ENCODE data around the gene RSBN1L.
"Not testable (repeated sequence)": the region's sequence is repeated elsewhere in the genome, so short reads cannot be mapped to it uniquely, and the experiment has no call there.

RSBN1L gene

DNA sequence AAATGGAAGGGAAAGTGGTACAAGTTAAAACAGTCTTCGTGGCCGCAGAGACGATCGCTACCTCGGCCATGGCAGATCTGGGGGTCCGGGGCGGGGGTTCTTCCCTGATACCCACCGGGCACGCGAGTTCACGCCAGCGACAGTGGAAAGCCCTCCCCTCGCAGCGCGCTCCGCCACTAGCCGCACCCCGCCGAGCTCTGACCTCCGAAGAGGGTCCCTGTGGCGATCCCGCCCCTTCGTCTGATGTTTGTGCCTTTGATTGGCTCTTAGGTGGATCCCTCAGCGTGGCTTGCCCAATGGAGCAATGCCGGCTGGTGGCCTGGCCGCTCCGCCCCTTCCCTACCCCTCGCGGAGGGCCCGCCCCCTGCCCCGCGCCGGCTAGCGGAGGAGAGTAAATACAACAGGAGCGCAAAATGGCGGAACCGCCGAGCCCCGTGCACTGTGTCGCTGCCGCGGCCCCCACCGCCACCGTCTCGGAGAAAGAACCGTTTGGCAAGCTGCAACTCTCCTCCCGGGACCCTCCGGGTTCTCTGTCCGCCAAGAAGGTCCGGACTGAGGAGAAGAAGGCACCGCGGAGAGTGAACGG lies at the start of gene RSBN1L:
RSBN1L (plus strand) TSS at position 403 of the 586 bp plus-strand sequence; CDS start at position 414, 11 bp downstream.
- peak; percentile 83 for FAIRE-seq

DNA sequence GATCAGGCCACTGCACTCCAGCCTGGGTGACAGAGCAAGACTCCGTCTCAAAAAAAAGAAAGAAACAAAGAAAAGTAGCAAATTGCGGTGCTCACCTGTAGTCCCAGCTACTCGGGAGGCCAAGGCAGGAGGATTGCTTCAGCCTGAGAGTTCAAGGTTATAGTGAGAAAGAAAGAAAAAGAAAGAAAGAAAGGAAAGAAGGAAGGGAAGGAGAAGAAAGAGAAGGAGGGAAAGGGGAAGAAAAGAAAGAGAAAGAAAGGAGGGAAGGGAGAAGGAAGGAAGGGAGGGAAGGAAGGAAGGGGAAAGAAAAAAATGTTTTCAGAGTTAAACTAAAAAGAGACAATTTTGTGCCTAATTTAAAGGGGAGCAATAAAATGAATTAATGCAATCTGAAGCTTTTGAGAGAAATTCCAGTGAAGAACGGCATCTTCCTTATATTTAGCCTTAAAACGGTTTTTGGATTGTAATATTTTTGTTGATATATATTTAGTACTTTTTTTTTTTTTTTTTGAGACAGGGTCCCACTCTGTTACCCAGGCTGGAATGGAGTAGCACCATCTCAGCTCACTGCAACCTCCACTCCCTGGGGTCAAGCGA lies 47.4 kb upstream of the RSBN1L start:
- no peak for FAIRE-seq

DNA sequence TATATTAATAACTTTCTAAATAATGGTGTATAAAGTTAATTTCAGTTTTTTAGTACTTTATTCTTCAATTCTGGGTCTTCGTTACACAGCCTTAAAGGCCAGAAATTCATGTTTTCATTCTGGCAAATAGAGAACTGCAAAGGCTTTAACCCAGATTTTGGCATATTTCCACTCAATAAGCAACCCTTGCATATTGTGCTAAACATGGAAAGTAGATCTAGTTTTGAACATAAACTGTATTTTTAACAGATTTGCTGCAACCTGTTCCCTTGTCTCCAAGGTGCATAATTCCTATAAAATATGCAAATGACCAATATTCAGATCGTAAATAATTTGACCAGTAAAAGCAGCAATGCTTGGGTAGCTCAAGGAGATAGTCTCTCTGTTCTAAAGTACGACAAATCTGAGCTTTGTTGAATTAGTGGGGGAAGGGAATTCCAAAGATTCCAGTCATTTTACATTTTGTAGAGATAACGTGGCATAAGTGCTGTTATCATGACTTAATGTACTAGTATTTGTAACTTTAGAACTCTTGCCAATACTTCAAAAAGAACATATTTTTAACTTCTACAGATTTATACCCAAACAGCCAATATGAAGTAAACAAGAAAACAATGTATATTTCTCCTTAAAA lies 46.4 kb upstream of the RSBN1L start:
- FAIRE-seq: peak; percentile 16

DNA sequence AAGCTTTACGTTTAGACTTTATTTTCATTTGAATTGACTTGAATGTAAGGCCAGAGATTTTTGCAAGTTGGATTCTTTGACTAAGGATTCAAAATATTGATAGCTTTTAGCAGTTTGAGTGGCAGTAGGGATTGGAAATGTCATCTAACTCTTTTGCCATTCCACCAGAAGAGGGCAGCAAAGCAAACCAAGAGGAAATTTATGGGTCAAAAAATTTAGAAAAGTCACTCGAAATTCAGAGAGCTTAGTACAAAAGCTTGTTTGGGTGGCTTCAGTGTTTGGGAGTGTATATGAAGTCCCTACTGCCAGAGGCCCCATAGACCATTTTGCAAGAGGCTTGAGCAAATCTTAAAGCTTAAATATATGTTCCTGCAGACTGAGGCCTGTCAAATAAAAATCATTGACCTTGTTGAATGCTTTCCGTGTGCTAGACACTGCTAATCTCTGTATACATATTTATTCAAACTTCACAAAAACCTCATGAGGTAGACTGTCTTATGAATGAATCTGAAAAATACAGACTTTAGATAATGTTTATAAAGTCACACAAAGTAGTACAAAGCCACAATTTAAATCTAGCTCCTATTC lies 44.6 kb upstream of the RSBN1L start:
- FAIRE-seq: peak; percentile 57

DNA sequence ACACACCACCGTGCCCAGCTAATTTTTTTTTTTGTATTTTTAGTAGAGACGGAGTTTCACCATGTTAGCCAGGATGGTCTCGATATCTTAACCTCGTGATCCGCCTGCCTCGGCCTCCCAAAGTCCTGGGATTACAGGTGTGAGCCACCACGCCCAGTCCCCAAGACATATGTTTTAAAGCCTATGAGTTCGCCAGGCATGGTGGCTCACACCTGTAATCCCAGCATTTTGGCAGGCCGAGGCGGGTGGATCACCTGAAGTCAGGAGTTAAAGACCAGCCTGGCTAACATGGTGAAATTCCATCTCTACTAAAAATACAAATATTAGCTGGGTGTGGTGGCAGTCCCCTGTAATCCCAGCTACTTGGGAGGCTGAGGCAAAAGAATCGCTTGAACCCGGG lies 43.4 kb upstream of the RSBN1L start:
- FAIRE-seq: not testable (repeated sequence)

DNA sequence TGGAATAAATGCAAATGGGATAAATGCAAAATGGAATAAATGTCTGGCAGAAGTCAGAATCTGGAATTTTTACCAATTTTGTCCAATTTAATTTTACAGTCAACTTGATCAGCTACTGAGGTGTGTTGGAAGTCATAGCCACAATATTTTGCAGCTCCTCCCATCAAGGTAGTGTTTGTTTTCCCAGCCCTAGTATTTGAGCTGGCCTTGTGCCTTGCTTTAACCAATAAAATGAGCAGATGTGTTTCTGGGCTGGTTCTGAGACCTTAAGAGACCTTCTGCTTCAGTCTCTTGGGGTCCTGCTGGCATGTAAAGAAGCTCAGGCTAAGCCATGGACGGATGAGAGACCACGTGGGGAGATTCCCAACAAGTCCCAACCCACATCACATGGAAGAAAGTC lies 42.7 kb upstream of the RSBN1L start:
- FAIRE-seq: no peak

DNA sequence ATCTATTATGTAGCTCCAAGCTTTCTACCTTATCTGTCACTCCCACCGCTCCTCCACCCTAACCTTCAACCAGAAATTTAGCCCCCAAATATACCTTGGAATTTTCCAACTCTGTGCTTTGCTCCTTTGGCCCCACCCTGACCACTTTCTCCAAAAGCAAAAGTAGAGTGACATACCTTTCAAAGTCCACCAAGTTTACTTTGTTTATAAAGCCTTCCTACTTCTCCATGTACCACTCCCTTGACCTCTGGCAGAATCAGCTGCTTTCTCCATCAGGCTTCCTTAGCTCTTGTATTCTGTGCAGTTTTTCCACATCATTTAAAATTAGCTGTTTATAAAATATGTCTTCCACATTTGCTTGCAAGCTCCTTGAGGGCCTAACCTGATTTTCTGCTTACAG lies 40.9 kb upstream of the RSBN1L start:
- FAIRE-seq: no peak

DNA sequence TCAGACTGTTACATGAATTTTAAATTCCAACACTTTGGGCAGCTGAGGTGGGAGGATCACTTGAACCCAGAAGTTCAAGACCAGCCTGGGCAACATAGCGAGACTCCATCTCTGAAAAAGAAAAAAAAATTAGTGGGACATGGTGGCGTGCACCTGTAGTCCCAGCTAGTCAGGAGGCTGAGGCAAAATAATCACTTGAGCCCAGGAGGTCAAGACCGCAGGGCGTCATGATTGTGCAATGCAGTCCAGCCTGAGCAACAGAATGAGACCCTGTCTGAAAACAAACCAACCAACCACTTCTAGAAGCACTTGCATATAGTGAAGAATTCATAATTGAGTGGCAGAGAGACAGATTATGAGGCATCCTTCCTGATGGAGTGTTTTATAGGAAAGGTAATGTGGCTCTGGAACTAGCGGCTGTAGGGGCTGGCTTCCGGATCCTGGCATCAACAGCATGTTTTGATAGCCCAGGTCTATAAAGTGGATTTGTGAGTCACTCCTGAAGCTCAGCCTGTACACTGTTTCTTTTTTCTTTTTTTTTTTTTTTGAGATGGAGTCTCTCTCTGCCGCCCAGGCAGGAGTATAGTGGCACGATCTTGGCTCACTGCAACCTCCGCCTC lies 40.3 kb upstream of the RSBN1L start:
- no peak for FAIRE-seq

DNA sequence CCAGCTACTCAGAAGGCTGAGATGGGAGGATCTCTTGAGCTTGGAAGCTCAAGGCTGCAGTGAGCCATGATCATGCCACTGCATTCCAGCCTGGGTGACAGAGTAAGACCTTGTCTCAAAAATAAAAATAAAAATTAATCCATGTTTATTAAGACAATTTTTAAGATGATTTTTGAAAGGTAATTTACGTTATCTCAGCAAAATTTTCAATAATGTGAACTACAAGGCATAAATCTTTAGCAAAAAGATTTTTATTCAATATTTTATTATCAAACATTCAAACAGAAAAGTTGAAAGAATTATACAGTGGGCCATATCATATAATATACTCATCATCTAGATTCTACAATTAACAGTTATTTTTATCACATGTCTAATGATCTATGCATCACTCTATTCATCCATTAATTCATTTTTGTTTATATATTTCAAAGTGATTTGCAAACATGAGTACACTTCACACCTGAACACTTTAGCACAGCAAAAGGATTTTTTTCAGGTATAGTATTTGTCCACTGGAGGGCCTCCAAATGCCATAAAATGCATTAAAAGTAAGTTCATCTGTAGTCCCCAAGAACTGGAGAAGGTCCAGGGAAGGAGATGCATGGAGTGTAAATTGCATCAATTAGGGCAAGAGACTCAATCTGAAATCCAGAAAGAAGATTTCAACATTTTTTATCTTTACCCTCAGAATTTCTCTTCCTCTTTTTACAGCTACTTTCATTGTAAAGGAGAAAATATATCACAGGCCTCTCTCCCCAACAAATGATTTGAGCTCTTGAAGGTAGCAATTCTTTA lies 38.6 kb upstream of the RSBN1L start:
- FAIRE-seq: peak; percentile 11

DNA sequence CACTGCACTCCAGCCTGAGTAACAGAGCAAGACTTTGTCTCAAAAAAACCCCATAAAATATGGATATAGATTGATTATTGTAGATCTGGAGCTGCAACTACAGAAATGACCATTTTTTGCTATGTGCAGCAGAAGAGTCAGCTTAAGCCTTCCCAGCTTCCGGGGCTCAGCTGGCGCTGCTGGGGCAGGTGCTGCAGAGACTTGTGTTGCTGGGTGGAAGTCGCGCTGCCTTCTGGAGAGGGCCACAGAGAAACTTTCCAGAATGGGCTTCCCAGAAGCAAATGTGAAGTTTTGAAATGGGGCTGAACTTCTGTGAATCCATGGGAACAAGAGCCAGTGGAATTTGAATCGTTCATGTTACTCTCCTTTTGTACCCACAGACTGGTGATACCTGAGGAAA lies 37.3 kb upstream of the RSBN1L start:
- no peak for FAIRE-seq

DNA sequence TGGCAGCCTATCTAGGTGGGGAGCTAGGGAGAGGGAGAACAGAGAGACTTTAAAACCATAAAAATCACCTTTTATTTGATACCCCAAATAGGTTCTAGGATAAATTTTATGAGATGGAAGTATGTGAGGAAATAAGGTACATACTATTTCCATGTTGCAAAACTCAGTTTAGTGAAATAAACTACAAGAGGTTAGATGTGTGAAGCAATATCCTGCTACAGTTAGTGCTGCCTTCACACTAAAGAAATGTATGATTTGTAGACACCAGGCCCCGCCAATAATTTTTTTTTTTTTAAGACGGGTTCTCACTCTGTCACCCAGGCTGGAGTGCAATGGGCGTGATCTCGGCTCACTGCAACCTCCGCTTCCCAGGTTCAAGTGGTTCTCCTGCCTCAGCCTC lies 34.4 kb upstream of the RSBN1L start:
- no peak for FAIRE-seq

DNA sequence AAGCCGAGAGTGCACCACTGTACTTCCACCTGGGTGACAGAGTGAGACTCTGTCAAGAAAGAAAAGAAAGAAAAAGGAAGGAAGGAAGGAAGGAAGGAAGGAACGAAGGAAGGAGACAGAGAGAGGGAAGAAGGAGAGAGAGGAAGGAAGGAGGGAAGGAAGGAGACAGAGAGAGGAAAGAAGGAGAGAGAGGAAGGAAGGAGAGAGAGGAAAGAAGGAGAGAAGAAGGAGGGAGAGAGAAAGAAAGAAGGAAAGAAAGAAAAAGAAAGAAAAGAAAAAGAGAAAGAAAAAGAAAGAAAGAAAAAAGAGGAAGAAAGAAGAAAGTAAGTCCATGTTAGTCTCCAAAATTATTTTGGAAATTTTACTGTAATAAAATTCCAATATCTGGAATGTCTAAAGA lies 33.4 kb upstream of the RSBN1L start:
- no peak for FAIRE-seq

DNA sequence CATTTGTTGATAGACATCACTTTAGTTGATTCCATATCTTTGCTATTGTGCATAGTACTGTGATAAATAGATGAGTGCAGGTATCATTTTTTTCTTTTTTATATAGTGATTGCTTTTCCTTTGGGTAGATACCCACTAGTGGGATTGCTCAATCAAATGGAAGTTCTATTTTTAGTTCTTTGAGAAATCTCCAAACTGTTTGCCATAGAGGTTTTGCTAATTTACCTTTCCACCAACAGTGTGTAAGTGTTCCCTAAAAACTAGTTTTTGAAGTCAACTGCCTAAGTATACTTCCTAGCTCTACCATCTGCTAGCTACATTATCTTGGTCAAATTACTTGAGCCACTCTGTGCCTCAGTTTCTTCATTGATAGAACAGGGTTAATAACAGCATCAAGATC lies 31.5 kb upstream of the RSBN1L start:
- no peak for FAIRE-seq

DNA sequence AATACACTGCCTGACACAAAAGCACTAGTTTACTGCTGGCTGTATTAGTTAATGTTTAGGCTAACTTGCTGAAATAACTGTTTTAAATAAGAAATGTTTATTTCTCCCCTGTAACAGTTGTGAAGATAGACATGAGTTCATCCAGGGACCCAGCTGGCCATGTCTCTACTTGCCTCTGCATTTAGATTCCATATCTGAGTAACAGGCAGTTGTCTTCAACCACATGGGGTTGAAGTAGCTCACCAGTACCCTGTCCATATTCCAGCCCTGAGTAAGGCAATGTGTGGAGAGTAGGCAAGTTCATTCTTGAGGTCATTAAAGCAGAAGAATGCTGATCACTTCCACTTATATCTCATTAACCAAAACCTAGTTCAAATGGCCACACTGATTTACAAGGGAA lies 31.1 kb upstream of the RSBN1L start:
- FAIRE-seq: no peak

DNA sequence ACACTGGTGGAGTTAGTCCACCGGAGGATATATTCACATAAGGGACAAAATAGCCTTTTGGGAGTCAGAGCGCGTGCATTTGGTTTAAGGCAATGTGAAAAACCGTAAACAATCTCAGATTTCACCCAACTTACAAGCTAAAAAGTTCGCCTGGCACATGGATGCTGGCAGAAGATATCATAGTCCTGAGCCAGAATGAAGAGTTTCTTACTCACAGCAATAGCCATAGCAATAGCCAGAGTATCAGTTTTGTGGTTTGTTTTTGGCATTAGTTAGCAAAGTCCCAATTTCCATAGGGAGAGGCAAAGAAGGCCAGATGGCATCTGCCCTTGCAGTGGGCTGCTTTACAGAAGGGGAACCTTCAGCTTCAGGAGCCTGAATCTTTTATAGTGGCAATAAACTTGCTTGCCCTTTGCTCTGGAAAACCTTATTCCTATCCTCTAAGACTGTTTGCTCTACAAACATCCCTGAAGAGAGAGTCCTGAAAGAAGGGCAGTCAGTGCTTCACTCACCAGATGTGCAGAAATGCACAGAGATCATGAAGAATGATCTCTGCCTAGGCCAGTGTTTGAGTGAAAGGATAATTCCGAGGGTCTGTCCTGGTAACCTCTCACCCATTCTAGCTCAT lies 28.7 kb upstream of the RSBN1L start:
- no peak for FAIRE-seq

DNA sequence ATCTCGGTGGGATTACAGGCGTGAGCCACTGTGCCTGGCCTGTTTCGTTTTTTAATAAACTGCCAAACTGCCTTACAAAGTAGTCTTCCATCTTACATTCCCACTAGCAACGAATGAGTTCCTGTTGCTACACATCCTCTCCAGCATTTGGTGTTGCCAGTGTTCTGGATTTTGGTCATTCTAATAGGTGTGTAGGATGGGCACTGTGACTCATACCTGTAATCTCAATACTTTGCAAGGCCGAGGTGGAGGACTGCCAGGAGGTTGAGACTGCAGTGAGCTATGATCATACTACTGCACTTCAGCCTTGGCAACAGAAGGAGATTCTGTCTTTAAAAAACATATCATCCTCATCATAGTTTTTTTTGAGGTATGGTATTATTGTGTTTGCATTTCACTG lies 21.4 kb upstream of the RSBN1L start:
- no peak for FAIRE-seq

DNA sequence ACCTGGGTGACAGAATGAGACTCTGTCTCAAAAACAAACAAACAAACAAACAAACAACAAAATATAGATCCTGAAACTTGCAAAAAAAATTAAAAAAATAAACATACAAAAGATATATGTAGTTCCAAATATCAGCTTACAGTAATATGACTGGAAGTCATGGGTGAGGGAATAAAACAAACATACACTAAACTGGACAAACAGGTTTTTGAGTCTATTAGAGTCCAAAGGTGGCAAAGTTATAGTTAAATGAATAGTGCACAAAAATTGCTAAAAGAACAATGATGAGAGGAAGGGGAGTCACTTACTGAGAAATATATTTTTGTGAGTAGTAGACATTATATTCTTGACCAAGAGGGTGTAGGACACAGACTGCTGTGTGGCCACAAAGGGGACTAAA lies 16.7 kb upstream of the RSBN1L start:
- FAIRE-seq: no peak

DNA sequence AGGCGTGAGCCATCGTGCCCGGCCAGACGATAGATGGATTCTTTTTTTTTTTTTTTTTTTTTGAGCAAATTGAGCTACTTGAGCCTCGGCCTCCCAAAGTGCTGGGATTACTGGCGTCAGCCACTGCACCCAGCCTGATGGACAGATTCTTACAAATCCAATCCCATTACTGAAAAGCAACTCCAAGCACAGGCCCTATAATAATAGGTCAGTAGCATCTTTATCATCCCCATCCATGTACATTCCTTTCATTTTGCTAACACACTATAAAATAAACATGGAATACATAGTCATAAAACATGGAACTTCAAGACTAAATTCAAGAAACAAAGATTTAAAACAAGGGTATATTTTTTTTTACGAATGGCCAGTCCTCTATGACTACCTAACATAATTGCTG lies 16.0 kb upstream of the RSBN1L start:
- no peak for FAIRE-seq

DNA sequence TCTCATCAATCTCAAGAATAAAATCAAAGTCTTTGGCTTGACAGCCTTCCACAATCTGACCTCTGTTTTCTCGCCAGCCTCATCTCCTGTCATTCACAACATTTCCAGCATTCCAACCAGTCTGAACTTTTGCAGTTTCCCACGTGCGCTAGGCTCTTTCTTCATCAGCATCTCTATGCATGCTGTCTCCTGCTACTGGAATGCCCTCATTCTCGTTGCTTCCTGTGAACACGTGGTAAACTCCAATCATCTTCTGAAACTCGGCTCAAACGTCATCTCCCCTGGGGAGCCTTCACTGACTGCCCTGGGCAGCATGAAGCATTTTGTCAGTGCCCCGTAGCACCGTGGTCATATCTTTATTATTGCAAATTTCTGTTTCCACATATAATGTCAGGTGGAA lies 12.2 kb upstream of the RSBN1L start:
- no peak for FAIRE-seq

DNA sequence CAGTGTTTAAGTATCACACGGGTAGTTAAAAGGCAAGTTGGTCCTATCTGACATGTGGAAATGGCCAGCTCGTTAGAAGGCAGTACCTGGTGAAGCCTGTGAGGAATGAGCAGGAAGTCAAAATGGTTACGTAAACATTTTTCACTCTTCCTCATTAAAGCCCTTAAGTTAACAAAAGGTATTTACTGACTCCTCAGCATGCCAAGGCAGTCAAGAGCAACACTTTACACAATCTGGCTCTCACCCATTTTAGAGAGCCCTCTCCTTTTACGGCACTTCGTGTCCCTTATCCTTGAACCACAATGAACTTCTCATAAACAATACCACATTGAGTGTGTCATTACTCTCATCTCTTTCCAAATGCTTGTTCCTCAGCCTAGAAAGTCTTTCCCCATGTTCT lies 11.0 kb upstream of the RSBN1L start:
- no peak for FAIRE-seq

DNA sequence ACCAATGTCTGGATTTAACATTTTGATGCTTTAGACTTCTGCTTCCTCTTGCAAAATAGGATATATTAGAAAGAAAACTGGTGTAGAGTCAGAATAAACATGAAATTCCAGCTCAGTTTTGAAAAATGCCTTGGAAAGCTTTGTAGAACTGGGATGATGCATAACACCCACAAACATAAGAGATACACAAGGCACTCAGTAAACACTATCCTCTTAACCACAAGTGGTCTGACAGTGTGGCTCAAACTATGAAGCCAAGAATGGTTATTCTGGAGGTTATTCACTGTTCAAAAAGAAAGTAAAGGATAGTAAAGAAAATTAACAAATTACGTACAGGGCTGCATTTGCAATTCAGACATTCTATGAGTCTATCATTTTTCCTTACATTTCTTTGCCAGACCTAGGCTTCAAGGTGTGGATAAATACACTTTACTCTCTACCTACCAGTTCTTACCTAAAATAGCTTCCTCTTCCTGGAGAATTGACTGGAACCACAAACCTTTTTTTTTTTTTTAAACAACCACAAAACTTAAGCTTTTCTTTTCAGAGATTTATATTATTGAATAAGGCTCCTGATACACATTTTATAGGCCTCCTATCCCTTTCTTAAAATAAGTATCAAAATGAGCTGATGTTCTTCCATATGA lies 9.0 kb upstream of the RSBN1L start:
- FAIRE-seq: no peak

DNA sequence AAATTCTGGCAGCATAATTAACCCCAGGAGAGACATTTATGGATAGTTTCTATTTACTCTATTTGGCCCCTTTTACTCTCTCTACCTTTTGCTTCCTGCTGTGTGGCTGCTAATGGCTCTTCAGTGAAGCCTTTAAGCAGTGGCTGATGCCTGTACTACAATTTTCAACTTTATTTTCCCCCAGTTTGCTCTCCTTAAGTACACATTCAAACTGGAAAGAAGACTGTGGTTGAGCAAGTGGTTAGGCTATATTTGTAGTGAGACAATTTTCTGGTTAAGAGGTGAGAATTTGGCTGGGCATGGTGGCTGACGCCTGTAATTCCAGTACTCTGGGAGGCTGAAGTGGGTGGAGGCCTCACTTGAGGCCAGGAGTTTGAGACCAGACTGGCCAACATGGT lies 8.5 kb upstream of the RSBN1L start:
- no peak for FAIRE-seq
